ACHN (cell line): ENCODE results near the gene SPATA12.
"Not testable (repeated sequence)": the region's sequence is repeated elsewhere in the genome, so short reads cannot be mapped to it uniquely, and the experiment has no call there.

Source experiments
- DNase-seq: peaks from one replicate; pipeline ENCODE4 v3.0.0-alpha.2; 2015
- in situ Hi-C: cut with HindIII; loops from 2 replicates; pipeline ENCODE4 v1.10.0; 2017; ENCODE audit warnings: low sequenced_read_pairs, low pct_ligation_motif_present, low pct_unique_long_range_greater_than_20kb

Gene SPATA12

GRCh38 chr3:57077630-57078343 lies 17.3 kb downstream of the SPATA12 start:
- in situ Hi-C loops = no loop called here
- no peak for DNase-seq

- peak; percentile 52 for DNase-seq
- in situ Hi-C loops = no loop called here
Measured at GRCh38 chr3:57078344-57078634, 17.8 kb downstream of the SPATA12 start.

- in situ Hi-C loops = no loop called here
- DNase-seq = peak; percentile 52
Measured at GRCh38 chr3:57078635-57079473, 18.4 kb downstream of the SPATA12 start.

- in situ Hi-C loops = no loop called here
- no peak for DNase-seq
Measured at GRCh38 chr3:57079474-57079831, 19.0 kb downstream of the SPATA12 start.

- in situ Hi-C loops = no loop called here
- no peak for DNase-seq
Measured at GRCh38 chr3:57080171-57080570, 19.7 kb downstream of the SPATA12 start.

GRCh38 chr3:57081173-57081572 lies 20.7 kb downstream of the SPATA12 start:
- in situ Hi-C loops = no loop called here
- DNase-seq = no peak

- DNase-seq = no peak
- in situ Hi-C loops = no loop called here
Measured at GRCh38 chr3:57082481-57082880, 22.0 kb downstream of the SPATA12 start.

GRCh38 chr3:57083266-57083995 lies 23.0 kb downstream of the SPATA12 start:
- DNase-seq, in situ Hi-C loops: not testable (repeated sequence)

- no peak for DNase-seq
- in situ Hi-C loops = no loop called here
Measured at GRCh38 chr3:57085211-57085610, 24.7 kb downstream of the SPATA12 start.

- in situ Hi-C loops = no loop called here
- DNase-seq = no peak
Measured at GRCh38 chr3:57086201-57086600, 25.7 kb downstream of the SPATA12 start.

- in situ Hi-C loops = no loop called here
Measured at GRCh38 chr3:57087361-57088092, 27.1 kb downstream of the SPATA12 start.

GRCh38 chr3:57088503-57088902 lies 28.0 kb downstream of the SPATA12 start:
- no peak for DNase-seq
- in situ Hi-C loops = no loop called here

More at GRCh38 chr3:57087361-57088092, 27.1 kb downstream of the SPATA12 start:
- no peak for DNase-seq

GRCh38 chr3:57089043-57089442 lies 28.6 kb downstream of the SPATA12 start:
- in situ Hi-C loops = no loop called here
- DNase-seq = no peak

- in situ Hi-C loops = no loop called here
- no peak for DNase-seq
Measured at GRCh38 chr3:57091521-57092273, 31.2 kb downstream of the SPATA12 start.

GRCh38 chr3:57093489-57093888 lies 33.0 kb downstream of the SPATA12 start:
- in situ Hi-C loops = no loop called here
- DNase-seq = no peak

GRCh38 chr3:57093971-57094535 lies 33.6 kb downstream of the SPATA12 start:
- DNase-seq = no peak
- in situ Hi-C loops = no loop called here

- DNase-seq = no peak
- in situ Hi-C loops = no loop called here
Measured at GRCh38 chr3:57094575-57094974, 34.1 kb downstream of the SPATA12 start.

GRCh38 chr3:57095363-57095762 lies 34.9 kb downstream of the SPATA12 start:
- no peak for DNase-seq
- in situ Hi-C loops = no loop called here
